GM18867 (cell line): ENCODE measurements around the gene DNAJC18.
"Not testable (repeated sequence)": the region's sequence is repeated elsewhere in the genome, so short reads cannot be mapped to it uniquely, and the experiment has no call there.

ENCODE experiments used
- ATAC-seq: cut with Tn5 transposase; IDR thresholded peaks from one replicate; pipeline ENCODE4 v1.9.1; 2021; ENCODE audit warnings: mild to moderate bottlenecking, moderate library complexity; ENCODE audit not compliant: unreplicated experiment

The DNAJC18 gene

DNA sequence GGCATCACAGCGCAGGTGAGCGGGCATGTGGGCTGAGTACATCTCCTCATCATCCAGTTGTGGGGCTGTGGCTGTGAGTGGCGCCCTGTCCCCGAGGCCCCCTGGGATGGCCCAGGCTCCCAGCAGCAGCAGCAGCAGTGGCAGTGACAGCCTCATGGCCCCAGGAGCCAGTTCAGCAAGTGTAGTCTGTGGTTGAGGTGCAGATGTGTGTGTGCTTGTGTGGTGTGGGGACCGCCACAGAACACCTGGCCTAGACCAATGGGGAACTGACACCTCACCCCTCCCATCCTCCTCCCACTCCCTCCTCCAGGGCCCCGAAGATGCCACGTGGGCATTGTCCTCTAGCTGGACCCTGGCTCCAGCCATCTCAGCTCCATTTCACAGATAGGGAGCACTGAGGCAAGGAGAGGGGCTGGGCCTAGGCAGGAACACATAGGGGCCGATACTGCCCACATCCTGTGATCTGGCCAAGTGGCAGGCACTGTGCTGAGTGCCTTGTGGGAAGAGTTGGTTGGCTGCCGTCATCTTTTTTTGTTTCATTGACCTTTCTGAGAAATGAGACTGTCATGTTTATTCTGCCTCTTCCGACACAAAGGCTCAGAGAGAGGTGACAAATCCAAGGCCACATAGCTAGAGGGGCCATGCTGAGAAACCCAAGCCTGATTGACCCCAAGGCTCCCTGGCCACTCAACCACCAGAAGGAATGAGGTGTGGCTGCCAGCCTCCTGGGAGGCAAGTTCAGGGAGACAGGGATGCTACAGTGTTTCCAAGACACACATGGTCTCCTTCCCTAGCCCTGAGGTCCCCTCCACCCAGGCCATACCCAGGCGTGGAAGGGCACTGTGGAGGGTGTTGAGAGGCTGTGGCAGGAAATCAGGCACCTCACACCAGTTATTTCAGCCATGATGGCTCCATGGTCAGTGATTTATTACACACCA lies 49.4 kb downstream of the DNAJC18 start, which contains the start of gene MZB1:
Gene MZB1, minus strand, starts transcription at position 213 of the 938 bp plus-strand sequence. Its CDS starts 57 bp downstream, at position 156.
- ATAC-seq = peak; percentile 46

DNA sequence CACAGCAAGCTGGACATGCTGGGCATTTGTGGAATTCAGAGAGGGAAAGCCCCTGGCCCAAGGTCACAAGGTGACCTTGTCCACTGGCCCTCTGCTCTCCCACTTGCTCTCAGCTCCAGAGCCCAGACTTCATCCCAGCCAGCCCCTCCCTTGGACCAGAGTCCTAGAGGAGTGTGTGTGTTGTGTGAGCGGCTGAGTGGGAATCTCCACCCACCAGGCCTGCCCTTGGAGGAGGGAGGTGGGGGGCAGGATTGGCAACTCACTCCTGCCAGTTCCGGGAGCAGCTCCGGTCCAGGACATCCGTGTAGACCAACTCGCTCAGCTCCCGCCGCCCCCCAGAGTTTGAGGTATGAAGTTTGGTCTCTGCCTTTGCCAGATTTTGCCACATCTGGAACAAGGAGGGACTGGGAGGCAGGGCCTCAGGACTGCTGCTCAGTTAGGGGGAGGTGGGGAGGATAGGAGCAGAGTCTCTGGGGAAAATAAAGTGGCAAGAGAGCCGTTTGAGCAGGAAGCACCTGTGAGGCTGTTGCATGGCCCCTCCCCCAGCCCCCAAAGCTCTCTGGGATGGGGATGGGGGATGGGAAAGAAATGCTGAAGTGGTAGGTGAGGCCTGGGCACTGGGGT lies 51.0 kb downstream of the DNAJC18 start:
- ATAC-seq = no peak

DNA sequence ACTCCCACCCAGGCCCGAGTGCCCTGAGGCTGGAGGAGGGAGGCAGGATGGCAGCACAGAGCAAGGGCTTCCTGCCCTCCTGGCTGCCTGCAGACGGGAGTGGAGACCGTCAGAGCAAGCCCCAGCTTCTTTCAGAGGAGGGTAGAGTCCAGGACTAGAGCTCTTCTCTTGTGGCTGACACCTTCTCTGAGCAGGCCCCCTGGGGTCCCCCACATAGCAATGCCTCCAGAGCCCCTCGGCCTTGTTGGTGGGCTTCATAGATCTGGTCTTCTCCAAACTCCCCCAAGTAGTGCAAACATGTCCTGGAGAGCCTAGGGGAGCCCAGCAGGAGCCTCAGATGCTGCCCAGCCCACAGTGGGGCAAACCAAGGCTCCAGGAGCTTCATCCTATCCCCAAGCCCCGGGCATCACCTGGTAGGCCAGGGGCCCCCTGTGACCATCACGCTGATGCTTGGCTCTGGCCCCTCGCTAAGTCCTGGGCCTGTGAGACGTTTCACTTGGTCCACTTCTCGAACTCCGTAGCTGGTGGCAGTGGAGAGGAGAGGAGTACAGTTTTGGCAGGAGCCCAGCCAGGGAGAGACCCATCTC lies 51.6 kb downstream of the DNAJC18 start:
- ATAC-seq = no peak

DNA sequence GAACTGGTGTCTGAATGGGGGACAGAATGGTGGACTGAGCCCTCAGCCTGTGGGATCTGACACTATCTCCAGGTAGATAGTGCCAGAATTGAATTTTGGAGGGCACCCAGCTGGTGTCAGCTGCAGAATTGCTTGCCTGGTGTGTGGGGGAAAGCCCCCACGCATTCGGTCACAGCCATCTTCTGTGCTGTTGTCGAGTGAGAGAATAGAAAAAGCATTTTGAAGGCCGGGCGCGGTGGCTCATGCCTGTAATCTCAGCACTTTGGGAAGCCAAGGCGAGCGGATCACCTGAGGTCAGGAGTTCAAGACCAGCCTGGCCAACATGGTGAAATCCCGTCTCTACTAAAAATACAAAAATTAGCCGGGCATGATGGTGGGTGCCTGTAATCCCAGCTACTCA lies 52.4 kb downstream of the DNAJC18 start:
- not testable (repeated sequence) for ATAC-seq

DNA sequence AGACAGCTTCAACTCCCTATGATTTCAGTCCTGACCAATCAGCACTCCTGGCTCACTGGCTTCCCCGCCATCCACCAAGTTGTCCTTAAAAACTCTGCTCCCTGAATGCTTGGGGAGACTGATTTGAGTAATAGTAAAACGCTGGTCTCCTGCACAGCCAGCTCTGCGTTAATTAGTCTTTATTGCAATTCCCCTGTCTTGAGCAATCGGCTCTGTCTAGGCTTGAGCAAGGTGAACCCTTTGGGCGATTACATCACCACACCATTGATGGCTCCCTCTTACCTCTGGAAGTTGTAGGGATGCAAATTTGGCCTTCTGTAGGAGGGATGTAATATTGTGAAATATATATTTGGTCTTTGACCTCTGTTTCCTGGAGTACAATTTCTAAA lies 53.3 kb downstream of the DNAJC18 start:
- no peak for ATAC-seq

DNA sequence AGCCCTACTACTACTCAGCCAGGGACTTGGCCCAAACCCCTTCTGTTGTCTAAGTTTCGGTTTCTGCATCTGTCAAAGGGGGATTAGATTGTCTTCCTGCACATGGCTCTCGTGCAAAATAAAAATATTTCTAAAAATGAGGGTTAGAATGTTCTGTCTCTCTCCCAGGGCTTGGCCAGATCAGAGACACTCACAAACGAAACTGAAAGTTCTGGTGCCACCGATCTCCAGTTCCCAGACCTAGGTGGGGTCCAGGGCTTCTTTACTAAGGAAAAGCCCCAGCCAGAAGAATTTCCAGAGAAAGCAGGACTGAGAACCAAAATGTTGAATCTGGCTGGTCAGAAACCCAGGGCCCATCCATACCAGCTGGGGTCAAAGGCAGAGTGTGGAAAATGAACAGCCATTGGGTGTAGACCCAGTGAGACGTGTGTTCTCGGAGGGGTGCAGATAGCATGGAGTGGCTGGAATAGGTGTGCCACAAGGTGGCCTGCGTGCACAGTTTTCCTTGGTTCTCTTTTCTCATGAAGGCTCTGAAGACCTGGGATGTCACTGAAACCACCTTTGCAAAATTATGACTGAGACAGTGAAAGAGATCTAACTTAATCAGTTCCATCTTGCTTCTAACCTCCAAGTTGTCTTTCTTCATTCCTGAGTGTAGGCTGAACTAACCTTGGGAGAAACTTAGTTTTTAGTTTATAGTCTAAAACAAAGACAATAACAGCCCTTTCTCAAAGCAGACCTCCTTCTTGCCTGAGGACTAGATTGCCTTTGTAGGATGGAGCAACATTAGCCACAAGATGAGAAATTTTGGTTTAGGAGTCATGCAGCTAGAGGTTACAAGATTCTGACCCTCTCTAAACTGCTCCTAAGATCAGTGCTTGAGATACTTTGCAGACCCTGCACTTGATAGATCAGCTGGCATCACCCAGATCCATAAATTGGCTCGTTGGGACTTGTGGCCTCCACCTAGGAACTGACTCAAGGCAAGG lies 54.0 kb downstream of the DNAJC18 start:
- no peak for ATAC-seq

DNA sequence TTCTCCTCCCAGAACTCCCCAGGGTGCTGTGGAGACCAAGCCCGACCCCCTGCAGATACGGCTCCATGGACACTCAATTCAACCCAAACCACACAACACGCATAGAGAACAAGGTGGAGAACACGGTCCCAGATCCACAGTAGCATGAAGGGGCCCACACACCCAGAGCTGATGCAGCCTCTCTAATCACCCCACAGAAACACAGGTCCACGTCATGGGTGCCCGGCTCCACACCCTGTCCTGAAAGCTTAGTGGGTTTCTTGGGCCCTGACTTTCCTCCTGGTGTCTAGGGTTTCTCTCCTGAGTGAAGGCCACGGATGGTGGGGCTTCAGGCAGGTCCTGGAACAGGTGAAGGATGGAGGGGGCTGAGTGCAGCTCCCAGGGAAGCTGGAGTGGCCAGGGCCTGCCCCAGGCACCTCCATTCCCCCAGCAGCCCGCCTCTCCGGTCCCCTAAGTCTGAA lies 54.7 kb downstream of the DNAJC18 start:
- no peak for ATAC-seq

DNA sequence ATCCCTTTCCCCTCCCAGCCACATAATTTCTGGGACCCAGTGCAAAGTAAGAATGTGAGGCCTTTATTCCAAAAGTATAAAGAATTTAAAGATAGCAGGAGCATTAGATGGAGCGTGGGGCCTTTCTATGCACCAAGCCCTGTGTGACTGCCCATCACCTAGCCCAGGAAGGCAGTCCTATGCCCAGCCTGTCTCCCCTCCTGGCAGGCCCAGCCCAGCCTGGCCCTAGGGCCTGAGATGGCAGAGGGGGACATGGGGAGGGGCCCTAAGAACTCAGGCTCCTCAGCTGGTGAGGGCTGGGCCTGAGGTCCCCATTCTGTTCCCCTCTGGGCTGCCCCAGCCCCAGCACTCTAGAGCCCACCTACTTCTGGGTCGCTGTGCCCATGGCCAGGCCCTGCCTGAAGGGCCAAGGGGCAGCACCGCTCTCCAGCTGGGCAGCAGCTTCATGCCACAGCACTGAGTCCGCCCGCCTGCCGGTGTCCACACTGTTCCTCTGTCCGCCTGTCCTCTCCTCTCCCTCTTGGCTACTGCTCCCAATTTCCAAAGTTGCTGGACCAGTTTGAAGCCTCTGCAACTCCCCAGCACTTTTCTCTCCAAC lies 55.2 kb downstream of the DNAJC18 start:
- no peak for ATAC-seq

DNA sequence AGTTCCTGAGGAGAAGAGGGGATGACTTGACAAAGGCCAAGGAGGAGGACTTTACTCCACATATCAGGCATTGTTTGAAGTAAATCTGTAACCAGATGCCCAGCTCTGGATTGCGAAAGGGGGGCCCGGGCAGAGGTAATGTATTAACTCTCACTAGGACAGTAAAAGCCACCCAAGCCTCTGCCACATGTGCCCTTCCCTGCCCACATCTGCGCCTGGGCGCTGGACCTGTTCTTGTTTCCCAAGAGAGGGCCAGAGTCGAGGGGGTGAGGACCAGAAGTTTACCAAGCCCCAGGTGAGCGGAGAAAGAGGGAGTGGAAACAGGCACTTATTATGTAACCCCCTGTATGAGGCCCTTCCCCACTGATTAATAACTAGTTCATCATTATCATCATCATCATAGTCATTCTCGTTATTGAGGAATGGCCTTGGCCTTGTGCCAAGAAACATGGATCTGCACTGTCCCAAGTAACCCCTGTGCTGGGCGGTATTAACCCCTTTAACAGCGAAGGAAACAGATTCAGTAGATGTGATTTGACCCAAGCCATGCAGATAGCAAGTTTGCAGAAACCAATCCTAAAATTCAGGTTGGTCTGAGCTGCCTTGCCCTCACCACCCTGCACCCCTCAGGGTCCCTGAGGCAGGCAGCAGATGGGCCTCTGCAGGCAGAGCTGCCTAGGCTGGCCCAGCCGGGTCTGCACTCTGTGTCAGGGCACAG lies 55.9 kb downstream of the DNAJC18 start, which contains the start of gene SLC23A1:
Gene SLC23A1, minus strand, starts transcription at position 23 of the 718 bp plus-strand sequence. CDS start 44 bp downstream, outside the sequence.
- no peak for ATAC-seq

DNA sequence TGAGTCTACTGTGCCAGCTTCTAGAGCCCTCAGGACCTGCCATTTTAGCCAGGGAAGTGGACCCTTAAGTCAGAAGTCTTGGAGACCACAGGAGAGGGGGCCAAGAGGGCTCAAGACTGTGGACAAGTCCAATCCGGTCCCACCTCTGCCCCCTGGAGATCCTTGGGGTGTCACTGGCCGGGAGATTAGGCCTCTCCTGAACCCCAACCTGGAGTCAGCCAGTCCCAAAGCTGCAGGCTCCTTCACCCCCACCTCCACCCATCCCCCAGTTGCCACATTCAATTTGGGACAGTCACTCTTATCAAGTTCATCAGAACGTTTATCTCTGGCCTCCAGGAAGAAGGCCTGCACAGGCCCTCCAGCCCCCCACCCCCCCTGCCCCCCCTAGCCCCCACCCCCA lies 56.5 kb downstream of the DNAJC18 start:
- no peak for ATAC-seq

DNA sequence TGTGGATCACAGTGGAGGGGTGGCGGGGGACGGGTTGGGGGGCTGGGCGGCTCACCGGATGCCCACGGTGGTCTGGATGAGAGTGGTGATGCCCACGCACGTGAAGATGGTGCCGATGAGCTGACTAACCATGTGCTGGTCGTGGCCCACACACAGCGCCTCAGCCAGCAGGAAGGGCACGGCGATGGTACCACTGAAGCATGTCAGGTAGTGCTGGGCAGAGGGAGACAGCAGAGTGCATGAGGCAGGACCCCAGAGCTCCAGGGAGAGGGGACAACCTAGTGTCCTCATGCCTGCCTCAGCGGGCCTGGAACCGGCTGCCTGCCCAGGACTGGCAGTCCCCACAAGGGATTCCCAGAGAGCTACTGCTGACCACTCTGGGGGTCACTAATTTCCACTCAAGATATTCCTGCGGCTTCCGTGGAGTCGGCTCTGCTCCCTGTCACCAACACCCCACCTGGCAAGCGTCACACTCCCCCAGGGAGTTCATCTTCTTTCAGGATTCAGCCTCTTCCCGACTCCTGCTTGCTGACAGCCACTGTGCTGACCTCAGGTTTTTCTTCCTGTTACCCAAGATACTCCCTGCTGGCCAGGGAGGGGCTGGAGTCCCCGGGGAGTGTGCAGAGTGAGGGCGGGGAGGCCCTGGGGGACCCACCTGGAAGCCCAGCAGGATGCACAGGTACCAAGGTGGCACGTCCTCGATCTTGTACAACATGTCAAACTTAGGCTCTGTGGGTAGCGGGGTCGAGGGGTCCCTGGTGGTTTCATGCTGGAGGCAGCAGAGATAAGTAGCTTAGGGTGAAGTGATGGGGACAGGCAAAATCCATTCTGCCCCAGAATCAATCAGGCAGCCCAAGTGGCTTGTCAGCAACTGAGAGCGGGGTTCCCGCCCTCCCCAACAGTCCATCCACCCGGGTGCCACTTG lies 57.2 kb downstream of the DNAJC18 start:
- no peak for ATAC-seq

DNA sequence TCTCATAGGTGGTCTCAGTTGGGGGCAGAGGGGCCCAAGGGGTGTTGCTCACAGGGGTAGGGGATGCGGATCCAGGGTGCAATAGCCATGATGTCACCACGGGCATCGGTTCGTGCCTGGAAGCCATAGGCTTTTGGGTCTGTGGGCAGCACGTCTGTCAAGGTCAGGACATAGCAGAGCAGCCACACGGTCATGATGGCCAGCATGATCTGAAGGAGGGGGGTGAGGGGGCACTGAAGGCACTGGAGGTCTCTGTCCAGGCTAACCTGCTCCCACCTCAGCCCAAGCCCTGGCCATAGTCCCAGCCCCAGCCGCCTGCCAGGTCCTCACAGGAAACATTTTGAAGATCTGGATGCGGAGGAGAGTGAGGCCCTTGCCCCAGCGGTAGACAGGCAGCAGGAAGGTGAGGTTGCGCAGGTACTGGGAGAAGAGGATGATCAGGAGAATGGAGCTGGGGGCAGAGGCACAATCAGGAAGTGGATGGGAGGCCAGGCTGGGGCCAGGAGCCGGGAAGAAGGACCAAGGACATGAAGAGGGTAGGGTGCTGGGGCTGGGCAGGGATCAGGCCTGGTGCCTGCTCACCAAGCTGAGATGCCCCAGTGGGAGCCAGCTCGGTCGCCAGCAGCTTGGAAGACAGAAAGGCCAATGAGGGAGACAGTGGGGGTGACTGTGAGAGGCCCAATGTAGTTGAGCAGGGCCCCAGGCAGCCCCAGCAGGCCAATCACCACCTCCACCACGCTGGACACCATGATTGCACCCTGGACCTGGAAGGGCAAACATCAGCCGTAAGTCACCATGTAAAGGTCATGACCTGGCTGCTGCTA lies 59.5 kb downstream of the DNAJC18 start:
- ATAC-seq = no peak

DNA sequence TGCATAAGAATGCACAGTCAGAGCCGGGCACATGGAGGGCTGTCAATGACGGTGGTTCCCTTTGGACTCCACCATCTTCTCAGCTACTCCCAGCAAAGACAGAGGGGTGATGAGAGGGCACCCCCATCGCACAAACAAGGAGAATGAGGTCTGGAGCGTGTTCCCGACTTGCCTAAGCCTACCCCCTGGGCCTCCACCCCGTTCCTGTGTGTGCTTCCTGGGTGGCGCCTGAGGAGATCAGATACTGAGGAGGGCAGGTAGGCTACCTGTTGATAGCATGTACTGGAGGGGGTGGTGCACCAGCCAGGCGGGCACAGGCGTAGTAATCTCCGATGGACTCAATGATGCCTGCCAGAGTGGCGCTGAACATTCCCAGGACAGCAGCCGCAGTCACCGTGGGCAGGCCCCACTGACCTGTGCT lies 60.4 kb downstream of the DNAJC18 start:
- no peak for ATAC-seq

DNA sequence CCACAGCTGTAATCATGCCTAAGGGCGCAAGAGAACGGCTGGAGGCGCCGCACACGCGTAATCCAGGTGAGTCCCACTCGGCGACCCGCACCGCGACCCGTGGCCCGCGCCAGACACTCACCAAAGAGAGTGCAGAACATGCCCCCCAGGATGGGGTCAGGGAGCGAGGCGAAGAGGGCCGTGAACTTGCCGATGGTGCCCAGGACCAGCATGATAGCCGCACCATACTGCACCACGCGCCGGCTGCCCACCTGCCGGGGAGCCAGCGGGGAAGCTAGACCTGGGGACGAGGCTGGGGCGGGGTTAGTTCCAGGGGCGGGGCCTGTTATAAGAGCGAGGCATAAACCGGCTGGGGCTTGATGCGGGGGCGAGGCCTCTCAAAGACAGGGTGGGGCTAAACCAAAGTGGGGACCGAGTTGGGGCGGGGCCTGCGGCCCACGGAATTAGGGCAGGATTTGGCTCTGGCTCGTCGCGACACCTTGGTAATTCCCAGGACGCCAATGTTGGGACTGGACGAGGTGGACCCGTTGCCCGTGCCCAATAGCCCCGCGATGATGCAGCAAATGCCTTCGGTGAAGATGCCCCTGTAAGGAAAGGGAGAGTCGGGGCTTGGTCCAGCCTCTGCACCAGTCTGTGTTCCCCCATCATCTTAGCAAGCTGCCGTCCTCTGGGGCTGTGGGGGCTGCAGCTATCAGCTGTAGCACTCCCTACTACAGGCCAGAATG lies 61.1 kb downstream of the DNAJC18 start:
- ATAC-seq = no peak

DNA sequence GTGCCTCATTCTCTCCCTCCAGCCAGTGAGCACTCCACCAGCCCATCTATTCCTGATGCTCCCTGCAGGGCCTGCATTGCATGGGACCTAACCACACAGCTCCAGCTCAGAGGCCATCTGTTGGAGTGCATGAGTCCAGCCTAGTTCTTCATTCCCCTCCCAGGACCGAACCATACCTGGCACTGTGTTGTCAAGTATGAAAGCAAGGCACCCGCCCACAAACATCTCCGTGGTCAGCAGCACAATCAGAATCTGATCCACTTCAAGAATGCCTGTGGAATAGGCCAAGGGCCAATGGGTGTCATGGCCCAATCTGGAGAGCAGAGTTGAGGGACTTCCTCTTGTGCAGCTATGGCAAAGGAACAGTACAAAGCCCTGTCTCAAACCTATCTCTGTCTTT lies 62.1 kb downstream of the DNAJC18 start:
- no peak for ATAC-seq

DNA sequence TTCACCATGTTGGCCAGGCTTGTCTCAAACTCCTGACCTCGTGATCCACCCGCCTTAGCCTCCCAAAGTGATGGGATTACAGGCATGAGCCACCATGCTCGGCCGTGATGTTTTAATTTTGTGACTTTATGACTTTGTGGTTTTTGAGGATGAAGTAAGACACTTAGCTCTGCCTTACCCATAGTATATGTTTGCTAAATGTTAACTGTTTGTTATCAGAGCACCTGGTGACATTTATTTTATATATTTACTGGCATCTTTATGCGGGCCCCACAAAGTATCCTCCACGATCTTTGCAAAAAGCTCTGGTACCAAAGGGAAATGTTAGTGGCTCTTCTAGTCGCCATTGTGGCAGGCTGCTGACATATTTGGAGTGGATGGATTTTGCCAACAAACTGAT lies 63.0 kb downstream of the DNAJC18 start:
- no peak for ATAC-seq

DNA sequence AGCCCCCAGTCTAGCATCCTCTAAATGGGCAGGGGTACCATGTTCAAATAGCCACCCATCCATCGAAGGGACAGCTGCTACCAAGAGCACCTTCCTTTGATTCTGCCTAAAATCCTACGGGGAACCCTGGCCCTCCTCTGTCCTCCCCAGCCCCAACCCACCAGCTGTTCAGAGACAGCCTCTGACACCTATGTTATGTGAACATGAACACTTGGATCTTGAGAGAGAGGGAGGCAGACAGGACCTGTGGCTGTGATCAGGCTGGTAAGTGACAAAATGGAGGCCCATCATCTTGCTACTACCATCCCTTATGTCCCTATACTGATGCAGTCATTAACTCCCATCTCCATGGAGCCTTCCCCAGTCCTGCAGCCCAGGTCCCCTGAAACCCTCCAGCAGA lies 64.4 kb downstream of the DNAJC18 start:
- ATAC-seq = no peak
